Lung (tissue), 12 donors: ENCODE results near the gene STT3A. TPM values are rescaled to one million over a fixed set of nuclear protein-coding genes. Genes with fewer than 3 reads are reported as not detected.
A peak's percentile ranks its signal among the peaks of the same experiment; 100 is the strongest.

Experiments
- ATAC-seq: fragments of 200-7000 bp; cut with Tn5 transposase; one replicate; pipeline ENCODE4 v1.9.1; 2020; ENCODE audit warnings: moderate number of reproducible peaks; ENCODE audit not compliant: insufficient read depth, low FRiP score
- DNase-seq, 3 donors: peaks; one replicate each; pipeline ENCODE4 v3.0.0-alpha.2; 2013 to 2017
- H3K27ac ChIP-seq, 2 donors: one replicate each; pipeline ENCODE4 v1.5.1; 2013; ENCODE audit warnings: mild to moderate bottlenecking in 2 of 2, moderate library complexity in 2 of 2, control low read depth in 1 of 2, inconsistent platforms in 1 of 2, low read depth in 1 of 2, low read length in 1 of 2
- H3K27me3 ChIP-seq, 3 donors: one replicate each; pipeline ENCODE4 v1.5.1; 2013; ENCODE audit warnings: low read length in 2 of 3; ENCODE audit not compliant: control insufficient read depth in 3 of 3, insufficient read depth in 3 of 3
- H3K36me3 ChIP-seq, 4 donors: one replicate each; pipeline ENCODE4 v1.5.1; 2013; ENCODE audit warnings: low read length in 4 of 4, mild to moderate bottlenecking in 1 of 4, moderate library complexity in 1 of 4; ENCODE audit not compliant: control insufficient read depth in 4 of 4, insufficient read depth in 4 of 4
- H3K4me1 ChIP-seq, 5 donors: one replicate each; pipeline ENCODE4 v1.5.1; 2013; ENCODE audit warnings: low read length in 5 of 5, mild to moderate bottlenecking in 2 of 5, moderate library complexity in 1 of 5; ENCODE audit not compliant: control insufficient read depth in 5 of 5, insufficient read depth in 5 of 5
- H3K4me3 ChIP-seq: one replicate; pipeline ENCODE4 v1.5.1; 2013; ENCODE audit warnings: mild to moderate bottlenecking, control low read depth, moderate library complexity
- H3K9ac ChIP-seq, 2 donors: one replicate each; pipeline ENCODE4 v1.5.1; 2013; ENCODE audit warnings: low read length in 2 of 2, control low read depth in 1 of 2; ENCODE audit not compliant: insufficient read depth in 1 of 2
- H3K9me3 ChIP-seq, 4 donors: one replicate each; pipeline ENCODE4 v1.5.1; 2013; ENCODE audit warnings: low read length in 3 of 4, mild to moderate bottlenecking in 1 of 4, moderate library complexity in 1 of 4; ENCODE audit not compliant: control insufficient read depth in 4 of 4, insufficient read depth in 3 of 4
- CTCF ChIP-seq: IDR thresholded peaks from 2 replicates; pipeline ENCODE4 v1.5.1; 2012; ENCODE audit warnings: mild to moderate bottlenecking; ENCODE audit errors: control extremely low read depth, extremely low read depth
- WGBS, 2 donors: extraction: QIAGEN DNeasy Blood & Tissue Kit; methylation state at CpG; one replicate each; pipeline ENCODE4 v1.1.7; 2013; 5-methylcytosine and 5-hydroxymethylcytosine counted together
- polyA plus RNA-seq, 2 donors: library from polyadenylated mRNA; stranded (reverse); fragments of 200-250 nt; gene quantifications; one replicate each; pipeline ENCODE4 v1.2.1, GENCODE V29; 2013
- total RNA-seq, 2 donors: library from RNA; depleted of rRNA in 1 of 2; stranded (reverse); fragments of >200 nt in 1 of 2; gene quantifications; one replicate each; pipeline ENCODE4 v1.2.1, GENCODE V29; 2014 to 2021
- donor health status: control.
- donor health status: control.
- donor health status: Bipolar disorder and iron deficiency.
- donor health status: healthy.
- donor health status: DM: yes; HTN: yes; CAD: no.

Gene STT3A
- total and polyA plus RNA-seq, 4 donors, result 49.6 to 136 (median 101) TPM

- Histone ChIP-seq H3K4me1 (peaks cover 0 to 18% (median 3%) of the 10 kb centered on the region in 5 donors), H3K27me3 (no peaks in the 10 kb centered on the region), H3K36me3 (peaks cover 4 to 14% (median 6%) of the 10 kb centered on the region in 4 donors), H3K9ac (peak within 1 kb of the TSS; percentile 47 to 97), H3K27ac (peak within 1 kb of the TSS; percentile 86 to 99), H3K9me3 (no peaks in the 10 kb centered on the region), H3K4me3 (peak within 1 kb of the TSS; percentile 84)
- ATAC-seq (no peak), DNase-seq (no peak)
- 57 to 64% methylated on average over 9 of the region's 9 CpGs for WGBS, 2 donors
- TF ChIP-seq CTCF, result no peak
These were observed 32.1 kb downstream of the STT3A start, which contains the start of gene CHEK1 for GRCh38 chr11:125624756-125625213. CHEK1 (plus strand) TSS chr11:125625163; CDS start chr11:125626769, 1,606 bp downstream.

GRCh38 chr11:125625225-125625629 lies 32.6 kb downstream of the STT3A start:
- Histone ChIP-seq H3K9ac (peak overlapping the region; percentile 47 to 97), H3K4me3 (peak overlapping the region; percentile 84), H3K27me3 (no peaks in the 10 kb centered on the region), H3K27ac (peak overlapping the region; percentile 86 to 99), H3K36me3 (peaks cover 0 to 10% (median 4%) of the 10 kb centered on the region in 4 donors), H3K4me1 (peaks cover 0 to 18% (median 3%) of the 10 kb centered on the region in 5 donors), H3K9me3 (no peaks in the 10 kb centered on the region)
- no peak for DNase-seq
- TF ChIP-seq CTCF, result no peak
- WGBS, 2 donors, result 1% methylated on average over 20 of the region's 20 CpGs
- peak; percentile 39 for ATAC-seq

GRCh38 chr11:125625630-125626287 lies 33.1 kb downstream of the STT3A start:
- ATAC-seq (peak; percentile 93), DNase-seq (peak; percentile 95 to 97 (median 96))
- peaks cover 0 to 18% (median 3%) of the 10 kb centered on the region in 5 donors for H3K4me1 ChIP-seq
- peak overlapping the region; percentile 47 to 97 for H3K9ac ChIP-seq
- peak overlapping the region; percentile 86 to 99 for H3K27ac ChIP-seq
- peak overlapping the region; percentile 84 for H3K4me3 ChIP-seq
- no peaks in the 10 kb centered on the region for H3K9me3 ChIP-seq
- H3K36me3 ChIP-seq, result peaks cover 2 to 5% (median 3%) of the 10 kb centered on the region in 4 donors
- WGBS, 2 donors, result 0 to 1% methylated on average over 51 of the region's 51 CpGs
- no peak for TF ChIP-seq CTCF
- no peaks in the 10 kb centered on the region for H3K27me3 ChIP-seq
